ENCODE data around the gene ARAP1.

DNA sequence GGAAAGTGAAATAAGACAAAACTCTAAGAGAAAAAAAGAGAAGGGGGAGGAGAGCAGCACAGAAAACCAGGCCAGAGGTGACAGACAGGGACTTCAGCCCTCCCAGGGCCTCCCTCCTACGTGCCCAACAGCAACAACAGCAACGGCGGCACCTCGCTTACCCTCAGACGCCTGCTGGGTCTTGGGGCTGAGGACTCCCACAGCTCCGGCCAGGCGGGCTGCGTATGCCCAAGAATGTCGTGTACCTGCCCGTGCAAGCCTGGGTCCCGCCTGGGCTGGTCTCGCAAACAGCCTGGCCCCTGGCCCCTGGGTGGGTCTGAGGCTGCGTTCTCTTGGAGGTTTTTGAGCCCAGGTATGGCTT is 30.5 kb downstream of the ARAP1 start:
- TF ChIP-seq, protein P1, sequence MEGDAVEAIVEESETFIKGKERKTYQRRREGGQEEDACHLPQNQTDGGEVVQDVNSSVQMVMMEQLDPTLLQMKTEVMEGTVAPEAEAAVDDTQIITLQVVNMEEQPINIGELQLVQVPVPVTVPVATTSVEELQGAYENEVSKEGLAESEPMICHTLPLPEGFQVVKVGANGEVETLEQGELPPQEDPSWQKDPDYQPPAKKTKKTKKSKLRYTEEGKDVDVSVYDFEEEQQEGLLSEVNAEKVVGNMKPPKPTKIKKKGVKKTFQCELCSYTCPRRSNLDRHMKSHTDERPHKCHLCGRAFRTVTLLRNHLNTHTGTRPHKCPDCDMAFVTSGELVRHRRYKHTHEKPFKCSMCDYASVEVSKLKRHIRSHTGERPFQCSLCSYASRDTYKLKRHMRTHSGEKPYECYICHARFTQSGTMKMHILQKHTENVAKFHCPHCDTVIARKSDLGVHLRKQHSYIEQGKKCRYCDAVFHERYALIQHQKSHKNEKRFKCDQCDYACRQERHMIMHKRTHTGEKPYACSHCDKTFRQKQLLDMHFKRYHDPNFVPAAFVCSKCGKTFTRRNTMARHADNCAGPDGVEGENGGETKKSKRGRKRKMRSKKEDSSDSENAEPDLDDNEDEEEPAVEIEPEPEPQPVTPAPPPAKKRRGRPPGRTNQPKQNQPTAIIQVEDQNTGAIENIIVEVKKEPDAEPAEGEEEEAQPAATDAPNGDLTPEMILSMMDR (IDR thresholded peaks at IDR 0.05) = no peak
- TF ChIP-seq EZH2 (IDR thresholded peaks at IDR 0.05) (no peak), EZH2phosphoT487 (IDR thresholded peaks at IDR 0.05) (no peak)
